ENCODE results near the gene RHOT2. TPM values are rescaled to one million over a fixed set of nuclear protein-coding genes. Genes with fewer than 3 reads are reported as not detected.

The RHOT2 gene
- total and polyA plus RNA-seq, 10 of the 15 experiments (the other 5 are each of a cell fraction or from before 2014, with no cell fraction given), result 3.7 to 174 (median 69.8) TPM

DNA sequence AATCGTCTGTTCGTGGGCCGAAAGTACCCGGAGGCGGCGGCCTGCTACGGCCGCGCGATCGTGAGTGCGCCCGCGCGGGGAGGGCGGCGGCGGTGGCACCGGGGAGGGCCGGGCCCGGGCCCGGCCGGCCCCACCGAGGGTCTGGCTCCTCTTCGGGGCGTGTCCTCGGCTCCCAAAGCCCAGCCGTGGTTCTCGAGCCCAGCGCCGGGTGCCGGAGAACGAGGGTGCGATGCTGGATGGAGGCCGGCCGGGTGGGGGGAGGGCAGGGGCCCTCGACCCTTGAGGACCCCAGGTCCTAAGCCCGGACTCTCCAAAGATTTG is 12.7 kb downstream of the RHOT2 start:
- Histone ChIP-seq H4K20me1 (ENCODE audit: control insufficient read depth, insufficient read depth) (peaks cover 6% of the 10 kb centered on the region; the same call in 1 of the 2 replicates), H3K4me1 (ENCODE audit: control insufficient read depth, insufficient read depth, low read length) (peaks cover 15% of the 10 kb centered on the region), H3K27ac (ENCODE audit: control insufficient read depth, insufficient read depth) (peak overlapping the region; percentile 53), H3K9ac (ENCODE audit: control insufficient read depth, insufficient read depth, low read length) (peak overlapping the region; percentile 88), H3K27me3 (replicated peaks in 1 of 2; ENCODE audit: control insufficient read depth in 2 of 2, insufficient read depth in 2 of 2, low read length in 1 of 2) (no peaks in the 10 kb centered on the region), H3K4me3 (peak overlapping the region; percentile 77), H3K79me2 (ENCODE audit: control insufficient read depth, insufficient read depth, low read length) (peaks cover 24% of the 10 kb centered on the region), H3K9me3 (replicated peaks; ENCODE audit: control insufficient read depth, insufficient read depth, low read length) (no peaks in the 10 kb centered on the region), H2AFZ (ENCODE audit: control insufficient read depth, low read depth, low read length) (peak overlapping the region; percentile 84; the same call in 1 of the 2 replicates), H3K36me3 (ENCODE audit: control insufficient read depth in 2 of 2, insufficient read depth in 2 of 2, low read length in 1 of 2) (peaks cover 6 to 9% of the 10 kb centered on the region in 2 experiments; a peak in 2 of 4 replicates), H3K4me2 (ENCODE audit: control insufficient read depth, insufficient read depth) (peak overlapping the region; percentile 98)
- no peak for FAIRE-seq
- POLR2A ChIA-PET, result interaction anchor here (1.0 to 2.0 kb wide), 6 partner anchors 9 to 42 kb away, joined by 3 to 13 read pairs (median 4); partner anchors contain the start of genes RHOT2 and WDR24
- no TSS peak for BruUV-seq (replicated peaks)
- intact Hi-C loops (cut with micrococcal nuclease; ENCODE audit: unreplicated experiment) (loop anchor here (5.0 kb wide), 1 partner anchor 43 kb away; the partner anchor contains the start of gene METTL26), in situ Hi-C loops (cut with MboI) (no loop called here)
- 1% methylated on average over 31 of the region's 38 CpGs for WGBS (ENCODE audit: insufficient coverage, insufficient replicate concordance, low lambda C conversion rate, missing lambda C conversion rate)
- DNase-seq (ENCODE audit: low read depth, low spot score), result no peak
- SMC1A ChIA-PET (ENCODE audit: uncharacterized antibody, unreplicated experiment), result no interaction called here
- no peak for ATAC-seq
- CTCF ChIA-PET, result interaction anchor here (1.0 to 1.5 kb wide), 2 partner anchors 9 to 13 kb away, joined by 3 to 4 read pairs; partner anchors contain the start of genes RHOT2 and WDR24
- RAD21 ChIA-PET (ENCODE audit: unreplicated experiment), result interaction anchor here (0.9 kb wide), 2 partner anchors 14 to 40 kb away, joined by 3 read pairs; partner anchors contain the start of gene ANTKMT
- TF ChIP-seq NFXL1 (IDR thresholded peaks at IDR 0.05; ENCODE audit: borderline replicate concordance), result no peak
- TF ChIP-seq SMAD1 (IDR thresholded peaks at IDR 0.05; ENCODE audit: low read depth, partially characterized antibody), result no peak
- TF ChIP-seq NFYB (IDR thresholded peaks at IDR 0.05; ENCODE audit: insufficient read depth, low read depth, low read length), result no peak
- TF ChIP-seq, protein P1, sequence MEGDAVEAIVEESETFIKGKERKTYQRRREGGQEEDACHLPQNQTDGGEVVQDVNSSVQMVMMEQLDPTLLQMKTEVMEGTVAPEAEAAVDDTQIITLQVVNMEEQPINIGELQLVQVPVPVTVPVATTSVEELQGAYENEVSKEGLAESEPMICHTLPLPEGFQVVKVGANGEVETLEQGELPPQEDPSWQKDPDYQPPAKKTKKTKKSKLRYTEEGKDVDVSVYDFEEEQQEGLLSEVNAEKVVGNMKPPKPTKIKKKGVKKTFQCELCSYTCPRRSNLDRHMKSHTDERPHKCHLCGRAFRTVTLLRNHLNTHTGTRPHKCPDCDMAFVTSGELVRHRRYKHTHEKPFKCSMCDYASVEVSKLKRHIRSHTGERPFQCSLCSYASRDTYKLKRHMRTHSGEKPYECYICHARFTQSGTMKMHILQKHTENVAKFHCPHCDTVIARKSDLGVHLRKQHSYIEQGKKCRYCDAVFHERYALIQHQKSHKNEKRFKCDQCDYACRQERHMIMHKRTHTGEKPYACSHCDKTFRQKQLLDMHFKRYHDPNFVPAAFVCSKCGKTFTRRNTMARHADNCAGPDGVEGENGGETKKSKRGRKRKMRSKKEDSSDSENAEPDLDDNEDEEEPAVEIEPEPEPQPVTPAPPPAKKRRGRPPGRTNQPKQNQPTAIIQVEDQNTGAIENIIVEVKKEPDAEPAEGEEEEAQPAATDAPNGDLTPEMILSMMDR (IDR thresholded peaks at IDR 0.05 in 2 of 3, conservative IDR thresholded peaks at IDR 0.05 in 1 of 3; ENCODE audit: control insufficient read depth in 2 of 3, extremely low read depth in 1 of 3, insufficient read depth in 1 of 3, low read depth in 3 of 3, low read length in 3 of 3), result no peak
- no peak for TF ChIP-seq TCF3 (IDR thresholded peaks at IDR 0.05; ENCODE audit: borderline replicate concordance, insufficient read depth, low read depth, low read length)
- TF ChIP-seq, protein P2, sequence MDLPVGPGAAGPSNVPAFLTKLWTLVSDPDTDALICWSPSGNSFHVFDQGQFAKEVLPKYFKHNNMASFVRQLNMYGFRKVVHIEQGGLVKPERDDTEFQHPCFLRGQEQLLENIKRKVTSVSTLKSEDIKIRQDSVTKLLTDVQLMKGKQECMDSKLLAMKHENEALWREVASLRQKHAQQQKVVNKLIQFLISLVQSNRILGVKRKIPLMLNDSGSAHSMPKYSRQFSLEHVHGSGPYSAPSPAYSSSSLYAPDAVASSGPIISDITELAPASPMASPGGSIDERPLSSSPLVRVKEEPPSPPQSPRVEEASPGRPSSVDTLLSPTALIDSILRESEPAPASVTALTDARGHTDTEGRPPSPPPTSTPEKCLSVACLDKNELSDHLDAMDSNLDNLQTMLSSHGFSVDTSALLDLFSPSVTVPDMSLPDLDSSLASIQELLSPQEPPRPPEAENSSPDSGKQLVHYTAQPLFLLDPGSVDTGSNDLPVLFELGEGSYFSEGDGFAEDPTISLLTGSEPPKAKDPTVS (IDR thresholded peaks at IDR 0.05; ENCODE audit: low read depth, low read length), result no peak
- TF ChIP-seq ZNF207 (IDR thresholded peaks at IDR 0.05; ENCODE audit: borderline replicate concordance), result no peak
- TF ChIP-seq POU2F2 (IDR thresholded peaks at IDR 0.05; ENCODE audit: borderline replicate concordance, low read depth, low read length), result 0 out of 3 replicates have a peak, but pooled peaks have one; percentile 1
- TF ChIP-seq CBFB (IDR thresholded peaks at IDR 0.05; ENCODE audit: low read depth), result 0 out of 2 replicates have a peak, but pooled peaks have one; percentile 28
- TF ChIP-seq, protein P3, sequence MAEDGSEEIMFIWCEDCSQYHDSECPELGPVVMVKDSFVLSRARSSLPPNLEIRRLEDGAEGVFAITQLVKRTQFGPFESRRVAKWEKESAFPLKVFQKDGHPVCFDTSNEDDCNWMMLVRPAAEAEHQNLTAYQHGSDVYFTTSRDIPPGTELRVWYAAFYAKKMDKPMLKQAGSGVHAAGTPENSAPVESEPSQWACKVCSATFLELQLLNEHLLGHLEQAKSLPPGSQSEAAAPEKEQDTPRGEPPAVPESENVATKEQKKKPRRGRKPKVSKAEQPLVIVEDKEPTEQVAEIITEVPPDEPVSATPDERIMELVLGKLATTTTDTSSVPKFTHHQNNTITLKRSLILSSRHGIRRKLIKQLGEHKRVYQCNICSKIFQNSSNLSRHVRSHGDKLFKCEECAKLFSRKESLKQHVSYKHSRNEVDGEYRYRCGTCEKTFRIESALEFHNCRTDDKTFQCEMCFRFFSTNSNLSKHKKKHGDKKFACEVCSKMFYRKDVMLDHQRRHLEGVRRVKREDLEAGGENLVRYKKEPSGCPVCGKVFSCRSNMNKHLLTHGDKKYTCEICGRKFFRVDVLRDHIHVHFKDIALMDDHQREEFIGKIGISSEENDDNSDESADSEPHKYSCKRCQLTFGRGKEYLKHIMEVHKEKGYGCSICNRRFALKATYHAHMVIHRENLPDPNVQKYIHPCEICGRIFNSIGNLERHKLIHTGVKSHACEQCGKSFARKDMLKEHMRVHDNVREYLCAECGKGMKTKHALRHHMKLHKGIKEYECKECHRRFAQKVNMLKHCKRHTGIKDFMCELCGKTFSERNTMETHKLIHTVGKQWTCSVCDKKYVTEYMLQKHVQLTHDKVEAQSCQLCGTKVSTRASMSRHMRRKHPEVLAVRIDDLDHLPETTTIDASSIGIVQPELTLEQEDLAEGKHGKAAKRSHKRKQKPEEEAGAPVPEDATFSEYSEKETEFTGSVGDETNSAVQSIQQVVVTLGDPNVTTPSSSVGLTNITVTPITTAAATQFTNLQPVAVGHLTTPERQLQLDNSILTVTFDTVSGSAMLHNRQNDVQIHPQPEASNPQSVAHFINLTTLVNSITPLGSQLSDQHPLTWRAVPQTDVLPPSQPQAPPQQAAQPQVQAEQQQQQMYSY (CRISPR knock-in tag; IDR thresholded peaks at IDR 0.05), result no peak
- no peak for TF ChIP-seq MEF2A (IDR thresholded peaks at IDR 0.05; ENCODE audit: insufficient read depth, low read depth, low read length)

Measured in GM12878 (cell line).